DMS 273 treated with DMSO at 0.1 percent for 48 hours (cell line): Measurements from ENCODE around the gene SLC39A11.

Experiments
- DNase-seq: peaks from one replicate; lab custom pipeline; 2025; lab: John Stamatoyannopoulos, UW

The SLC39A11 gene

GRCh38 chr17:73042809-73043685 is 49.4 kb downstream of the SLC39A11 start:
- no peak for DNase-seq

GRCh38 chr17:73042225-73042624 is 50.3 kb downstream of the SLC39A11 start:
- no peak for DNase-seq

- DNase-seq: no peak
These were observed 53.2 kb downstream of the SLC39A11 start for GRCh38 chr17:73039282-73039681.

- DNase-seq: no peak
These were observed 61.0 kb downstream of the SLC39A11 start for GRCh38 chr17:73031472-73031871.

- DNase-seq: no peak
These were observed 61.5 kb downstream of the SLC39A11 start for GRCh38 chr17:73030995-73031394.

- DNase-seq: no peak
These were observed 62.0 kb downstream of the SLC39A11 start for GRCh38 chr17:73030501-73030921.

GRCh38 chr17:73029991-73030390 is 62.5 kb downstream of the SLC39A11 start:
- no peak for DNase-seq

GRCh38 chr17:73029021-73029420 is 63.5 kb downstream of the SLC39A11 start:
- no peak for DNase-seq

GRCh38 chr17:73028299-73028755 is 64.2 kb downstream of the SLC39A11 start:
- peak; percentile 36 for DNase-seq

- DNase-seq: no peak
These were observed 65.3 kb downstream of the SLC39A11 start for GRCh38 chr17:73027130-73027741.

GRCh38 chr17:73025041-73025560 is 67.4 kb downstream of the SLC39A11 start:
- DNase-seq: no peak

GRCh38 chr17:73023759-73024158 is 68.7 kb downstream of the SLC39A11 start:
- no peak for DNase-seq

- no peak for DNase-seq
These were observed 69.8 kb downstream of the SLC39A11 start for GRCh38 chr17:73022694-73023093.

GRCh38 chr17:73021771-73022170 is 70.7 kb downstream of the SLC39A11 start:
- DNase-seq: no peak

- DNase-seq: no peak
These were observed 72.4 kb downstream of the SLC39A11 start for GRCh38 chr17:73020110-73020509.

- DNase-seq: no peak
These were observed 73.9 kb downstream of the SLC39A11 start for GRCh38 chr17:73018599-73018998.

GRCh38 chr17:73017658-73018057 is 74.8 kb downstream of the SLC39A11 start:
- DNase-seq: no peak

- no peak for DNase-seq
These were observed 76.7 kb downstream of the SLC39A11 start for GRCh38 chr17:73015722-73016276.

GRCh38 chr17:73013816-73014663 is 78.4 kb downstream of the SLC39A11 start:
- DNase-seq: no peak

- no peak for DNase-seq
These were observed 79.2 kb downstream of the SLC39A11 start for GRCh38 chr17:73013301-73013700.

- no peak for DNase-seq
These were observed 81.4 kb downstream of the SLC39A11 start for GRCh38 chr17:73011016-73011486.

- no peak for DNase-seq
These were observed 82.1 kb downstream of the SLC39A11 start for GRCh38 chr17:73010414-73010813.
